VCaP (cell line): ENCODE results near the gene RAD51B.
"Not testable (repeated sequence)": the region's sequence is repeated elsewhere in the genome, so short reads cannot be mapped to it uniquely, and the experiment has no call there.

Experiments used
- H3K27ac ChIP-seq: fragments of 450-650 bp; 2 replicates; pipeline ENCODE4 v1.5.1; 2017
- TF ChIP-seq, protein P1 (sequence below): fragments of 450-650 bp; conservative IDR thresholded peaks from 2 replicates; pipeline ENCODE4 v1.5.1; 2017; ENCODE audit warnings: mild to moderate bottlenecking, moderate library complexity

The RAD51B gene

GRCh38 chr14:68043752-68044151 is 224.2 kb downstream of the RAD51B start:
- H3K27ac ChIP-seq, result no peak overlapping the region
- TF ChIP-seq, protein P1, sequence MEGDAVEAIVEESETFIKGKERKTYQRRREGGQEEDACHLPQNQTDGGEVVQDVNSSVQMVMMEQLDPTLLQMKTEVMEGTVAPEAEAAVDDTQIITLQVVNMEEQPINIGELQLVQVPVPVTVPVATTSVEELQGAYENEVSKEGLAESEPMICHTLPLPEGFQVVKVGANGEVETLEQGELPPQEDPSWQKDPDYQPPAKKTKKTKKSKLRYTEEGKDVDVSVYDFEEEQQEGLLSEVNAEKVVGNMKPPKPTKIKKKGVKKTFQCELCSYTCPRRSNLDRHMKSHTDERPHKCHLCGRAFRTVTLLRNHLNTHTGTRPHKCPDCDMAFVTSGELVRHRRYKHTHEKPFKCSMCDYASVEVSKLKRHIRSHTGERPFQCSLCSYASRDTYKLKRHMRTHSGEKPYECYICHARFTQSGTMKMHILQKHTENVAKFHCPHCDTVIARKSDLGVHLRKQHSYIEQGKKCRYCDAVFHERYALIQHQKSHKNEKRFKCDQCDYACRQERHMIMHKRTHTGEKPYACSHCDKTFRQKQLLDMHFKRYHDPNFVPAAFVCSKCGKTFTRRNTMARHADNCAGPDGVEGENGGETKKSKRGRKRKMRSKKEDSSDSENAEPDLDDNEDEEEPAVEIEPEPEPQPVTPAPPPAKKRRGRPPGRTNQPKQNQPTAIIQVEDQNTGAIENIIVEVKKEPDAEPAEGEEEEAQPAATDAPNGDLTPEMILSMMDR, result no peak

- TF ChIP-seq, protein P1, result no peak
- no peak overlapping the region for H3K27ac ChIP-seq
These were observed 228.3 kb downstream of the RAD51B start for GRCh38 chr14:68047906-68048305.

GRCh38 chr14:68048815-68049214 is 229.2 kb downstream of the RAD51B start:
- not testable (repeated sequence) for H3K27ac ChIP-seq

DNA sequence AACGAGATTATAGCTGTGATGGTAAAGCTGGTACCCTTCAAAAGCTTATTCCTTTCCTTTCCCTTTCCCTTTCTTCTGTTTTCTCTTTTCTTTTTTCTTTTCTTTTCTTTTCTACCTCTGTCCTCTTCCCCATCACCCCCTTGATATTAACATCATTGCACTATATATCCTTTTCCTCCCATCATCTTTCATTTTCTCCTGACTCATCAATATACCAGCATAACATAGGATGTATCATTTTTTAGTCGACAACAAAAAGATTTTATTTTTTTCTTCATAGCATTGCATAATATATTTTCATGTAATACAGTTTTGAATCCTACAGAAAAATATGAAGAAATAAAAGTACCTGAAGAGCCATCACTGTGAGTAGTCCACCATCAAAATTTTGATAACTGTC is 230.6 kb downstream of the RAD51B start:
- H3K27ac ChIP-seq, result no peak overlapping the region
- TF ChIP-seq, protein P1, result no peak

- TF ChIP-seq, protein P1, result no peak
- no peak overlapping the region for H3K27ac ChIP-seq
These were observed 231.6 kb downstream of the RAD51B start for GRCh38 chr14:68051146-68051545.

DNA sequence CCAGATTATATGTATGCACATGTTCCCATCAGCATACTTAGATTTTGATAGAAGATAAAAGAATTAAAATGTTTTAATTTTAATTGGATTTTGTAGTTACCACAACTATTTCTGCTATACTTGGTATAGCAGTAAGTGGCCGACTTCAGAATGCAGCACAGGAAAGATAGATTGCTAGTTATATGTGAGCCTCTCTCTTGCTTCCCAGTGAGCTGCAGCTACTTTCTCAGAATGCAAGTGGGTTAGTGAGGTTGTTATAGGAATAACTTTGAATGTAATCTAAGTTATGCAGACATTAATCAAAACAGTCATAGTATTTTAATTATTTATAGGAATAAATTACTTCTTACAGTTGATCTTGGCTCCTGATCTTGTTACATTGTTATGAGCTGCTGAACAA is 240.6 kb downstream of the RAD51B start:
- no peak overlapping the region for H3K27ac ChIP-seq
- TF ChIP-seq, protein P1, result no peak

DNA sequence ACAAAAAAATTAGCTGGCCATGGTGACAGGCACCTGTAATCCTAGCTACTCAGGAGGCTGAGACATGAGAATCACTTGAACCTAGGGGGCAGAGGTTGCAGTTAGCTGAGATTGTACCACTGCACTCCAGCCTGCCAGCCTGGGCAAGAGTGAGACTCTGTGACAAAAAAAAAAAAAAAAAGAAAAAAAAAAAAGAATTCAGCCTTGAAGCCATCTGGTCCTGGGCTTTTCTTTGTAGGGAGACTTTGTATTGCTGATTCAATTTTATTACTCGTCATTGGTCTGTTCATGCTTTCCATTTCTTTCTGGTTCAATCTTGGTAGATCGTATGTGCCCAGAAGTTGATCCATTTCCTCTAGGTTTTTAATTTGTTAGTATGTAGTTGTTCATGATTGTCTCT is 243.1 kb downstream of the RAD51B start:
- TF ChIP-seq, protein P1, result no peak
- H3K27ac ChIP-seq, result no peak overlapping the region

DNA sequence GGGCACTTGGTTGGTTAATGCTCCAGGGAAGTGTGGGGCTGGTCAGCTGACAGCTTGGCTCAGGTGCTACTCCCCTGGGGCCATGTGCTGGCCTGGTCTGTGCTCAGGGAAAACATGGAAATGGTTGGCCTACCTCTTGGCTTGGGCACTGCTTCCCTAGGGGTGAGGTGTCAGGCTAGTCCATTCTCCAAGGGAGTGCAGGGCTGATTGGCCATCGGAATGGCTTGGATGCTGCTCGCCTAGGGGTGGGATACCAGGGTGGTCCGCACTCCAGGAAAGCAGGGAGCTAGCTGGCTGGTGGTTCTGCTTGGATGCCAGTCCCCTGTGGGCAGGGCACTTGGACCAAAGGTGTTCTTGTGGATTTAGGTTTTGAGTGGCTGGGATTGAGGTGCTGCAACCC is 245.7 kb downstream of the RAD51B start:
- TF ChIP-seq, protein P1, result no peak
- H3K27ac ChIP-seq, result no peak overlapping the region
